Cardiac fibroblast (primary cell): ENCODE data around the gene IFITM10.

Experiments used
- DNase-seq, 2 donors: peaks; one replicate each; pipeline versions ENCODE4 v3.0.0 to v3.0.0-alpha.2; 2010; ENCODE audit warnings: low read depth in 2 of 2
- H3K4me3 ChIP-seq, 2 donors: replicated peaks in 1 of 2; 1 replicate in 1 of 2; 2 replicates in 1 of 2; pipeline ENCODE4 v1.5.1; 2011; ENCODE audit warnings: low read depth in 2 of 2, low read length in 2 of 2, mild to moderate bottlenecking in 2 of 2, moderate library complexity in 1 of 2
- CTCF ChIP-seq: IDR thresholded peaks from one replicate; pipeline ENCODE4 v1.5.1; 2011; ENCODE audit warnings: low read depth, mild to moderate bottlenecking, low read length, inconsistent platforms

IFITM10 gene

GRCh38 chr11:1758611-1759150, 8.3 kb upstream of the IFITM10 start:
- DNase-seq: no peak
- H3K4me3 ChIP-seq: no peak overlapping the region
- TF ChIP-seq CTCF: no peak

GRCh38 chr11:1757861-1758610, 7.6 kb upstream of the IFITM10 start:
- H3K4me3 ChIP-seq: no peak overlapping the region
- TF ChIP-seq CTCF: no peak
- no peak for DNase-seq

GRCh38 chr11:1756791-1757771, 6.7 kb upstream of the IFITM10 start:
- H3K4me3 ChIP-seq: no peak overlapping the region
- no peak for DNase-seq
- TF ChIP-seq CTCF: no peak

DNA sequence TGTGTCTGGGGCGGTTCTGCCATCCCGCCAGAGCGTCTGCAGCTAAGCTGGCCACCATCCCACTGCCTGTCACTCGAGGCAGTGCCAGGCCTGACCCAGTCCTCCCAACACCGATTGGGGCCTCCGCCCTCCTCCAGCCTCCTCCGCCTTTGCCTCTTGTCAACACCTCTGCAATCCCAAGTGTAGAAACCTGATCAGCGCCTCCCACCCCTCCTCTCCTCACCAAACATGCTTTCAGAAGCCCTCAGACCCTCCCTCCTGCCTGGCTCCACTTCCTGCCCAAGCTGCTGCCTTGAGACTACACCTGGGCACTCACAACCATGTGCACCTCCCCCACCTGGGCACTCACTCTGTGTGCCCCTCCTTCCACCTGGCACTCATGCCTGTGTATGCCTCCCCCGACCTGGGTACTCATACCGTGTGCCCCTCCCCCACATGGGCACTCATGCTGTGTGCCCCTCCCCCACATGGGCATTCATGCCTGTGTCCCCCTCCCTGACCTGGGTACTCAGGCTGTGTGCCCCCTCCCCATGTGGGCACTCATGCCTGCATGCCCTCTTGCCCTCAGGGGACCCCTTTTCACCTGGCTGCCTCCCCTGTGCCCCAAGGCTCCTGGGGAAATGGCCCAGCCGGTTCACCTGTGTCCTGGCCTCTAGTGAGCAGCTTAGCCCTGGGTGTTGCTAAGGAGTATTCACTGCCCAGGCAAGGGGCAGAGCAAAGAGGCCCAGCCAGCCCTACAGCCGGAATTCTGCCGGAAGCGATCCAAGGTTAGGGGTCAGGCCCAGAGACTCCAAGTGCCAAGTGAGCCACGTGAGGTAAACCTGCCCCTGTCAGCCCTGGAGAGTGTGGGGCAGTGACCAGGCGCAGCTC, 5.5 kb upstream of the IFITM10 start:
- no peak for DNase-seq
- TF ChIP-seq CTCF: no peak
- no peak overlapping the region for H3K4me3 ChIP-seq

DNA sequence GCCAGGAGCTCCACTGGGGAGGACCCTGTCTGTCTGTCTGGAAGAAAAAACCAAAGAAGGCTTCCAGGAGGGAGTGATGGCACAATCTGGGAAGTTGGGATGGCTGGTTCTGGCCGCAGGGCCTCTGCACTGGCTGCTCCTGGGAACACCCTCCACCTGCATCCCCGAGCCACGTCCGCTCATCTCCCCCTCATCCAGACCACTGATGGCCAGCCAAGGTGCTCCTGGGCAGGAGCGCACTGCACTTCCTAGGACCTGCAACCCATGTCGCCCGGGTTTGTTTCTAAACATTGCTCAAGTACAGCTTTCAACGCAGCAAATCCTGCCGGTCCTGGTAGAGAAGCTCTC, 4.9 kb upstream of the IFITM10 start:
- H3K4me3 ChIP-seq: no peak overlapping the region
- no peak for TF ChIP-seq CTCF
- DNase-seq: no peak

DNA sequence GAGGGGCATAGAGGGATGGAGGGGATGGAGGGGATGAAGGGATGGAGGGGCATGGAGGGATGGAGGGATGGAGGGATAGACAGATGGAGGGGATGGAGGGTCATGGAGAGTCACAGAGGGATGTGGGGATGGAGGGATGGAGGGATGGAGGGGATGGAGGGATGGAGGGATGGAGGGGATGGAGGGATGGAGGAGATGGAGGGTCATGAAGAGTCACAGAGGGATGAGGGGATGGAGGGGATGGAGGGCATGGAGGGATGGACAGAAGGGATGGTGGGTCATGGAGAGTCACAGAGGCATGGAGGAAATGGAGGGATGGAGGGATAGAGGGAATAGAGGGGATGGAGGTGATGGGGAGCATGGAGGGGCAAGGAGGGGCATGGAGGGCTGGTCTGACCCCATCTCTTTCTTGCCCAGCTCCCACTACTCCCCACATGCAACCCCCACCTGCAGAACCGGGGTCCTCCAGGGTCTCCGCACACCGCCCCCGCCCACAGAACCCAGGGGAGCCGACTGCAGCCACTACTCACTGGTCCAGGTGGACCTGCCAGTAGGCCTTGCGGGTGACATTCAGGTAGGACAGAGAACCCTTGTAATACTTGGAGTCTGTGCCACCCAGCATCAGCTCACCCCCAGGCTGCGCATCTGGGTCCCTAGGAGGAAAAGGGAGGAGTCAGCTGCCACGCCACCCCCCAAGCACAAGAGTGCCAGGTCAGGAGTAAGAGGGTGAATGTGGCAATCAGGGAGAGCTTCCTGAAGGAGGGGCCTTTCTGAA, 4.2 kb upstream of the IFITM10 start:
- TF ChIP-seq CTCF: no peak
- no peak overlapping the region for H3K4me3 ChIP-seq
- no peak for DNase-seq
